ENCODE data around the gene SHFL.

- TF ChIP-seq, protein P1, sequence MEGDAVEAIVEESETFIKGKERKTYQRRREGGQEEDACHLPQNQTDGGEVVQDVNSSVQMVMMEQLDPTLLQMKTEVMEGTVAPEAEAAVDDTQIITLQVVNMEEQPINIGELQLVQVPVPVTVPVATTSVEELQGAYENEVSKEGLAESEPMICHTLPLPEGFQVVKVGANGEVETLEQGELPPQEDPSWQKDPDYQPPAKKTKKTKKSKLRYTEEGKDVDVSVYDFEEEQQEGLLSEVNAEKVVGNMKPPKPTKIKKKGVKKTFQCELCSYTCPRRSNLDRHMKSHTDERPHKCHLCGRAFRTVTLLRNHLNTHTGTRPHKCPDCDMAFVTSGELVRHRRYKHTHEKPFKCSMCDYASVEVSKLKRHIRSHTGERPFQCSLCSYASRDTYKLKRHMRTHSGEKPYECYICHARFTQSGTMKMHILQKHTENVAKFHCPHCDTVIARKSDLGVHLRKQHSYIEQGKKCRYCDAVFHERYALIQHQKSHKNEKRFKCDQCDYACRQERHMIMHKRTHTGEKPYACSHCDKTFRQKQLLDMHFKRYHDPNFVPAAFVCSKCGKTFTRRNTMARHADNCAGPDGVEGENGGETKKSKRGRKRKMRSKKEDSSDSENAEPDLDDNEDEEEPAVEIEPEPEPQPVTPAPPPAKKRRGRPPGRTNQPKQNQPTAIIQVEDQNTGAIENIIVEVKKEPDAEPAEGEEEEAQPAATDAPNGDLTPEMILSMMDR (IDR thresholded peaks at IDR 0.05), result no peak
- TF ChIP-seq POLR2A (IDR thresholded peaks at IDR 0.05), result no peak
Observed at GRCh38 chr19:10139952-10140351, 53.8 kb downstream of the SHFL start.
